ENCODE data around the gene PAPPA2. TPM values are rescaled to one million over a fixed set of nuclear protein-coding genes. Genes with fewer than 3 reads are reported as not detected.
"Not testable (repeated sequence)": the region's sequence is repeated elsewhere in the genome, so short reads cannot be mapped to it uniquely, and the experiment has no call there.

The PAPPA2 gene
- 10 to 100 TPM in 1 of 5 donors, under 1 TPM in 4; under 0.01 to 10.3 (median 0.43) TPM for total RNA-seq
- under 1 TPM in 2 of 3 donors, not detected in 1; under 0.01 to 0.25 TPM for polyA plus RNA-seq
- long read RNA-seq, donor 1, partial matches to known transcripts, result 0 of 1 reads
- long read RNA-seq, donor 1, other reads (novel, unspliced or antisense), result 0 of 1 reads
- long read RNA-seq, donor 2, result 0 reads
- long read RNA-seq, donor 3, result 0 reads
- long read RNA-seq, donor 4, result 0 reads
- long read RNA-seq, donor 5, result 0 reads
- long read RNA-seq, donor 6, result 0 reads
- long read RNA-seq, donor 7, partial matches to known transcripts, result 0 of 1 reads
- long read RNA-seq, donor 7, other reads (novel, unspliced or antisense), result 0 of 1 reads
- long read RNA-seq, donor 8, result 0 reads
- long read RNA-seq, donor 9, result 0 reads
- long read RNA-seq, donor 10, result 0 reads

GRCh38 chr1:176462674-176463378 lies at the start of gene PAPPA2:
TSS of gene PAPPA2 (plus strand) at chr1:176463175. CDS start at chr1:176556323, 93,148 bp downstream.
- intact Hi-C loops (cut with DNase I; ENCODE audit: low total_unique reads), result no loop called here
- H3K9me3 ChIP-seq, result peaks cover 0 to 14% (median 8%) of the 10 kb centered on the region in 4 donors
- H3K36me3 ChIP-seq, result no peaks in the 10 kb centered on the region
- H3K4me3 ChIP-seq, result no peak within 1 kb of the TSS
- WGBS, 5 donors, result 75 to 93% (median 79%) methylated on average over 6 of the region's 6 CpGs
- H3K27me3 ChIP-seq, result no peaks in the 10 kb centered on the region
- no peak for DNase-seq
- no peak for TF ChIP-seq CTCF (IDR thresholded peaks at IDR 0.05)
- TF ChIP-seq POLR2A (IDR thresholded peaks at IDR 0.05), result no peak
- no peak for TF ChIP-seq POLR2AphosphoS5 (IDR thresholded peaks at IDR 0.05)
- TF ChIP-seq EP300 (IDR thresholded peaks at IDR 0.05), result no peak
- H3K27ac ChIP-seq, result no peak within 1 kb of the TSS
- H3K4me1 ChIP-seq, result no peaks in the 10 kb centered on the region

GRCh38 chr1:176416777-176417176 lies 46.2 kb upstream of the PAPPA2 start:
- H3K36me3 ChIP-seq, result no peaks in the 10 kb centered on the region
- no peaks in the 10 kb centered on the region for H3K4me1 ChIP-seq
- WGBS, 5 donors, result 43 to 61% (median 52%) methylated on average over 5 to 6 of the region's 6 CpGs

GRCh38 chr1:176419608-176420007 lies 43.4 kb upstream of the PAPPA2 start:
- H3K4me3 ChIP-seq; H3K27ac ChIP-seq; H3K36me3 ChIP-seq; DNase-seq; intact Hi-C loops (cut with DNase I; ENCODE audit: low total_unique reads); H3K4me1 ChIP-seq; H3K27me3 ChIP-seq: not testable (repeated sequence)
- H3K9me3 ChIP-seq, result peaks cover 0 to 23% (median 11%) of the 10 kb centered on the region in 4 donors
- WGBS, 5 donors, result 72 to 85% (median 76%) methylated on average over 1 of the region's 1 CpG

More at GRCh38 chr1:176416777-176417176, 46.2 kb upstream of the PAPPA2 start:
- peaks cover 0 to 7% (median 0%) of the 10 kb centered on the region in 3 donors for H3K27me3 ChIP-seq
- no peak overlapping the region for H3K4me3 ChIP-seq
- peaks cover 0 to 11% (median 2%) of the 10 kb centered on the region in 4 donors for H3K9me3 ChIP-seq
- no peak for DNase-seq
- intact Hi-C loops (cut with DNase I; ENCODE audit: low total_unique reads), result no loop called here
- TF ChIP-seq POLR2A (IDR thresholded peaks at IDR 0.05) (no peak), CTCF (IDR thresholded peaks at IDR 0.05) (no peak), POLR2AphosphoS5 (IDR thresholded peaks at IDR 0.05) (no peak), EP300 (IDR thresholded peaks at IDR 0.05) (no peak)
- H3K27ac ChIP-seq, result no peak overlapping the region

GRCh38 chr1:176434234-176434633 lies 28.7 kb upstream of the PAPPA2 start:
- Histone ChIP-seq H3K4me3 (no peak overlapping the region), H3K4me1 (no peaks in the 10 kb centered on the region), H3K36me3 (no peaks in the 10 kb centered on the region), H3K27ac (no peak overlapping the region), H3K27me3 (no peaks in the 10 kb centered on the region), H3K9me3 (no peaks in the 10 kb centered on the region)
- TF ChIP-seq POLR2A (IDR thresholded peaks at IDR 0.05) (no peak), EP300 (IDR thresholded peaks at IDR 0.05) (no peak), CTCF (IDR thresholded peaks at IDR 0.05) (no peak), POLR2AphosphoS5 (IDR thresholded peaks at IDR 0.05) (no peak)
- WGBS, 5 donors, result 50 to 67% (median 60%) methylated on average over 2 of the region's 2 CpGs
- no peak for DNase-seq
- intact Hi-C loops (cut with DNase I; ENCODE audit: low total_unique reads), result no loop called here

All from stomach (tissue), 19 donors.